ENCODE data around the gene LRRC40.
A peak's percentile ranks its signal among the peaks of the same experiment; 100 is the strongest.
"Not testable (repeated sequence)": the region's sequence is repeated elsewhere in the genome, so short reads cannot be mapped to it uniquely, and the experiment has no call there.

Gene LRRC40

DNA sequence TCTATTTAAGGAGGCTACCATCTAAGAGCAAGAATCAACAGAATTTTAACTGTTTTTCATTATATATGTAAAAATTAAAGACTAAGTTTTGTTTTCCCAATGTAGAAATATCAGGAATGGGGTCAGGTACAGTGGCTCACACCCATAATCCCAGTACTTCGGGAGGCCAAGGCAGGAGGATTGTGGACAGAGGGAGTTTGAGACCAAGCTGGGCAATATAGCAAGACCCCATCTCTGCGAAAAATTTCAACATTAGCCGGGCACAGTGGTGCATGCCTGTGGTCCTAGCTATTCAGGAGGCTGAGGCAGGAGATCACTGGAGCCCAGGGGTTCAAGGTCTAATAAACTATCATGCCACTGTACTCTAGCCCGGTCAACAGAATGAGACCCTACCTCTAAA, 5.3 kb downstream of the LRRC40 start:
- no peak for DNase-seq

DNA sequence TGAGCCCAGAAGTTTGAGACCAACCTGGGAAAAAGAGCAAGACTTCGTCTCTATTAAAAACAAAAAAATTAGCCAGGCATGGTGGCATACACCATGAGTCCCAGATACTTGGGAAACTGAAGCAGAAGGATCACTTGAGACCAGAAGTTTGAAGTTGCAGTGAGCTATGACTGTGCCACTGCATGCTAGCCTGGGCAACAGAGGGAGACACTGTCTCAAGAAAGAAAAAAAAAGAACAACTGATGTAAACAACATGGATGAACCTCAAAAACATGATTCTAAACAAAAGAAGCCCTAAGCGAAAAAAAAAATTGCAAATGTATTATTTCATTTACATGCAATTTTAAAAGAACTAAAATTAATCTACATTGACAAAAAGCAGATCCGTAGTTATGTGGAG, 9.0 kb downstream of the LRRC40 start:
- DNase-seq: no peak

- no peak for DNase-seq
Measured at GRCh38 chr1:70195342-70195741, 10.0 kb downstream of the LRRC40 start.

GRCh38 chr1:70194601-70195000, 10.8 kb downstream of the LRRC40 start:
- no peak for DNase-seq

DNA sequence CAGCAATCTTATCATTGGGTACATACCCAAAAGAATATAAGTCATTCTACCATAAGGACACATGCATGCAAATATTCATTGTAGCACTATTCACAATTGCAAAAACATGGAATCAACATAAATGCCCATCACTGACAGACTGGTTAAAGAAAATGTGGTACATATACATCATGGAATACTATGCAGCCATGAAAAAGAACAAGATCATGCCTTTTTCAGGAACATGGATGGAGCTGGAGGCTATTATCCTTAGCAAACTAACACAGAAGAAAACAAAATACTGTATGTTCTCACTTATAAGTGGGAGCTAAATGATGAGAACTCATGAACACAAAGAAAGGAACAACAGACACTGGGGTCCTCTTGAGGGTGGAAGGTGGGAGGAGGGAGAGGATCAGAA, 12.9 kb downstream of the LRRC40 start:
- not testable (repeated sequence) for DNase-seq

- DNase-seq: no peak
Measured at GRCh38 chr1:70190180-70190579, 15.2 kb downstream of the LRRC40 start.

- no peak for DNase-seq
Measured at GRCh38 chr1:70188522-70188921, 16.9 kb downstream of the LRRC40 start.

- peak; percentile 8 for DNase-seq
Measured at GRCh38 chr1:70185181-70185580, 20.2 kb downstream of the LRRC40 start.

- no peak for DNase-seq
Measured at GRCh38 chr1:70171512-70171911, 33.9 kb downstream of the LRRC40 start.

DNA sequence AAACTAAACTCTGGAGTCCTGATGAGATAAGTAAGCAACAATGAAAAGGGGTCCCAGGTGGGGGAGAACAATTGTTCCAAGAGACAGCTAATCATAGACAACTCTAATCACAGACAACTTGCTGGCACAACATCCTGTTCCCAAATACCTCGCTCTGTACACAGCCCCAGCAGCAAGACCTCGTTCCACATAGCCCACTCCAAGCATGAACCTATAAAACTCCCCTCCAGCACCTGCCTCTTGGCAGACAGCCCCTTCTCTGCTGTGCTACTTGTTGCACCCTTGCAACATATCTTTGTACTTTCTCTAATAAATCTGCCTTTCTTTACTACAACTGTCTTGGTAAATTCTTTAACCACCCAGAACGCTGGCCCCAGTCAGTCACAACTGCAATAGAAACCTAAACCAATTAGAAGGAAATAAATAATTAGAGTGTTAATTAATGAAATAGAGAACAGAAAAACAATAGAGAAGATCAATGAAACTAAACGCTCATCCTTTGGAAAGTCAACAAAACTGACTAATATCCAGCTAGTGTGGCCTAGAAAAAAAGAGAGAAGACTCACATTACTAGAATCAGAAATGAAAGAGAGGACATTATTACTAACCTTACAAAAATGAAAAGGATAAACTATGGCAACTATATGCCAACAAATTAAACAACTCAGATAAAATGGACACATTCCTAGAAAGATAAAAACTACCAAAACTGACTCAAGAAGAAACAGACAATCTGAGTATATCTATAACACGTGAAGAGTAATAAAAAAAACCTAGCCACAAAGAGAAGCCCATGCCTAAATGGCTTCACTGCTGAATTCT, 36.1 kb downstream of the LRRC40 start:
- DNase-seq: no peak

GRCh38 chr1:70168283-70168682, 37.1 kb downstream of the LRRC40 start:
- DNase-seq: no peak

DNA sequence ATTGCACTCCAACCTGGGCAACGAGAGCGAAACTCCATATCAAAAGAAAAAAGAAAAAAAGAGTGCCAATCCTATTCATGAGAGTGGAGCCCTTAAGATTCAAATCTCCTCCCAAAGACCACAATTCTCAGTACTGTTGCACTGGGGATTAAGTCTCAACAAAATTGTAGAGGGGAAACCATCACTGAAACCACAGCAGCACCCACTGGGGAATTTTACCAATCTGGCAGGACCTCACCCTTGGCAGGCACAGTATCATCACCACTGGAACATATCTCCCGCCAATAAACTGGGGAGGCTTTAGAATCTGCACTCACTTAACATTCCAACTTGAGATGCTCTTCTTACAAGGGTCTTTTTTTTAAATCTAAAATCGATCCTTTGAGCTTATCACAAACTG, 41.0 kb downstream of the LRRC40 start:
- no peak for DNase-seq

DNA sequence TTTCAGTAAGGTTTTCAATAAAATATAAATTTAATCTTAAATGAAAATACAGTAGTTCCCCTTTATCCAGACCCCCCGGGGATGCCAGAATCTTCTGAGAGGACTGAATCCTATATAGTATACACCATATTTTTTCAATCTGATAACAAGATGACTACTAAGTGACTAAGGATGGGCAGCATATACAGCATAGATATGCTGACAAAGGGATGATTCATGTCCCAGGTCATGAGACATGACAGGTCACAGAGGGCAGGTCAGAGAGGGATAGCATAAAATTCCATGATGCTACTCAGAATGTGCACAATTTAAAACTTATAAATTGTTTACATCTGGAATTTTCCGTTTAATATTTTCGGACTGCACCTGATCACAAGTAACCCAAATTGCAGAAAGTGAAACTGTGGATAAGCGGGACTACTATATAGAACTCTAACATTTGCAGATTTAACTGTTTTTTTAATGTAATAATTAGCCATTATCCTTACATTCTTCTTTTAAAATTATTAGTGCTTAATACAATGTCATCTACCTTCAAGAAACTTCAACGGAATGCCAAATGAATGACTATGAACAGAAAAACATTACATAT, 48.8 kb downstream of the LRRC40 start:
- peak; percentile 5 for DNase-seq

DNA sequence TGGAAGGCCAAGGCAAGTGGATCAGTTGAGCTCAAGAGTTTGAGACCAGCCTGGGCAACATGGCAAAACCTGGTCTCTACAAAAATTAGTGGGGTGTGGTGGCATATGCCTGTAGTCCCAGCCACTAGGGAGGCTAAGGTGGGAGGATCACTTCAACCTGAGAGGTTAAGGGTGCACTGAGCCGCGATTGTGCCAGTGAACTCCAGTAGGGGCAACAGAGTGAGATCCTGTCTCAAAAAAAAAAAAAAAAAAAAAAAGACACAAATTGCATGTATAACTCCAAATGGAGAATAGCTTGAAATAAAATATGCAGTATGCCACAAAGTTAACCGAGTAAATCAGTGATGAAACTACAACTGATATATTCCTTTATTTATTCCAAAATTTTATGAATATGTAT, 51.6 kb downstream of the LRRC40 start:
- no peak for DNase-seq

GRCh38 chr1:70150444-70150843, 54.9 kb downstream of the LRRC40 start:
- no peak for DNase-seq

GRCh38 chr1:70146488-70146887, 58.9 kb downstream of the LRRC40 start:
- DNase-seq: no peak

- no peak for DNase-seq
Measured at GRCh38 chr1:70143048-70143659, 62.2 kb downstream of the LRRC40 start.

- no peak for DNase-seq
Measured at GRCh38 chr1:70142075-70142474, 63.3 kb downstream of the LRRC40 start.

GRCh38 chr1:70140894-70141293, 64.5 kb downstream of the LRRC40 start:
- no peak for DNase-seq

- no peak for DNase-seq
Measured at GRCh38 chr1:70140343-70140742, 65.0 kb downstream of the LRRC40 start.

DNA sequence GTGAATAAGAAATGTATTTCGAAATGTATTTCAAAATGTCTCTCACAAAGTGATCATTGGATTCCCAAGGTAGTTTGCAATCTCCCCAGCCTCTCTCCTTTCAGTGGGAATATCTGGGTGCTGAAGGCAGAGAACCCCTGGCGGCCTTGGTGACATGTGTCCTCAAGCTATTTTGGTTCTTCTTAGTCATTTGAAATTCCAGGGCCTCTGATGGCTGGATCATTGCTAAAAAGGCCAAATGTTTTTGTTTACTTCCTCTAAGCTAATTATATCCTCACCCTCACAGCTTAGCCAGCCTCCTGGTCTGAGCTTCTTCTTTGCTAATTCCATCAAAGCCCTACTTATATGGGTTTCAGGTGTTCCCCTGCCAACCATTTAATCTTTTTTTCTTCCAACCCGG, 71.2 kb downstream of the LRRC40 start:
- peak; percentile 23 for DNase-seq

DNA sequence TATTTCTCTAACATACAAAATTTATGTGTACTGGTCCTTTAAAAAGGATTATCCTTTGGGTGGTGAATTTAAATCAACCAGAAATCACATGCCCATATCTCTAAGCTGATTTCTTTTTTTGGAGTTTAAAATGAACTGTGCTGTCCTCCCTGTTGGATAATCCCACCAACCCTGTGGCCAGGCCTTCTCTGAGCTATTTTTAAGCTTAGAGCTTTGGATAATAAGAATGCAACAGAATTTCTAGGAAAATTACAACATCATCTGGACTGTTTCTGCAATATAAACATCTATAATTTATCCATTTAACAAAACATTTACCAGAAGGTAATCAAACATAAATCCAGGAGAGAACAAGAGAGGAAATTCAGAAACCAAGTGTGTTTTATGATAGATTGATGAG, 88.3 kb downstream of the LRRC40 start:
- DNase-seq: no peak

DNA sequence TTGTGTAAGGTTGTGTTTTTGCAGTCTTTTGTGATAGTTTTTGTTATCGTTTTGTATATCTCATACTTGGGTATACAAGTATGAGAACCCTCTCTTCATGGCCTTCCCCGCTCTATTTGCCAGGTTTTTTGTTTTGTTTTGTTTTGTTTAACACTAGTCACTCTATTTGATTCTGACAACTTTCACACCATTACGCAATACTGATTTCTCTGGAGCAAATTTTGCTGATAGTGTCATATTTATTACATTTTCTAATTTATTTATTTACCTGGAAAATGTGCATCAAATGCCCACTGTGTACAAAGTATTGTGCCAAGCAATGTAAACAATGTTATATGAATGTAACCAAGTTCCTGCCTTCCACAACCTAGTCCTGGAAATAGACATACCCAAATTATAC, 90.1 kb downstream of the LRRC40 start:
- DNase-seq: no peak

DNA sequence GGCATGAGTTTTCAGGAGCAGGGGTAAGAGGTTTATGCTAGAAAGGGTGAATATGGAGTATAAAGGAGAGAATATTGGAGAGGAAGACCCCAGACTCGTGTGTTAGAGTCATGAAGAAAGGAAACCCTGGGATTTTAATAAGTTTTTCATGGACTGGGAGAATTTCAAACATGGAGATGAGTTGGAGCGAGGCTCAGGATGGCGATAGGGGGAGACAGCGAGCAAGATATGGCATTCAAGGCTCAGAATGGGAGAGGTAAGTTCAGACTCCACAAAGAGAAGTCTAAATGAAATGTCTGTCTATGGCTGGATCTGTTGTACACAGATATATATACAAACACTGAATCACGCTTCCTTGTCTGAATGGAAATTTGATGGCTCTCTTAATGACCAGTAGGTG, 92.5 kb downstream of the LRRC40 start:
- no peak for DNase-seq

Data from suppressor macrophage treated with lipopolysaccharide for 4 hours (primary cell).